Activated T-cell treated with anti-CD3 and anti-CD28 coated beads, Interleukin-2, amount 50 U/mL, for 4 hours (primary cell): ENCODE data around the gene ST6GALNAC6. TPM values are rescaled to one million over a fixed set of nuclear protein-coding genes. Genes with fewer than 3 reads are reported as not detected.

Experiments
- ATAC-seq, 2 donors: fragments of 200-7000 bp; cut with Tn5 transposase; one replicate each; pipeline ENCODE4 v1.10.0; 2021
- DNase-seq: peaks from one replicate; pipeline ENCODE4 v3.0.0-alpha.2; 2020
- H3K27me3 Mint-ChIP-seq: one replicate; pipeline ENCODE4 v1.8.0; 2021; ENCODE audit warnings: low read depth, mixed read lengths
- H3K36me3 Mint-ChIP-seq: one replicate; pipeline ENCODE4 v1.8.0; 2022; ENCODE audit warnings: mixed read lengths; ENCODE audit not compliant: insufficient read depth
- H3K4me1 Mint-ChIP-seq: one replicate; pipeline ENCODE4 v1.8.0; 2021; ENCODE audit warnings: low read depth, mixed read lengths
- H3K4me3 Mint-ChIP-seq: one replicate; pipeline ENCODE4 v1.8.0; 2021; ENCODE audit warnings: mild to moderate bottlenecking, moderate library complexity, mixed read lengths
- H3K9me3 Mint-ChIP-seq: one replicate; pipeline ENCODE4 v1.8.0; 2021; ENCODE audit warnings: mixed read lengths
- total RNA-seq, 3 donors: library from RNA; stranded (reverse); gene quantifications; one replicate each; pipeline ENCODE4 v1.2.1, GENCODE V29; 2021

The ST6GALNAC6 gene
- total RNA-seq, 3 donors from 2014 or later, result 25.9 to 31.5 (median 31.0) TPM

- Mint-ChIP-seq H3K9me3 (no peaks in the 10 kb centered on the region), H3K4me1 (peaks cover 16% of the 10 kb centered on the region), H3K4me3 (peak overlapping the region; percentile 65), H3K36me3 (no peaks in the 10 kb centered on the region), H3K27me3 (peaks cover 7% of the 10 kb centered on the region)
- no peak for DNase-seq
- peak; percentile 2 to 8 for ATAC-seq
Observed at GRCh38 chr9:127926906-127927200, 27.4 kb upstream of the ST6GALNAC6 start.

- peaks cover 7% of the 10 kb centered on the region for H3K27me3 Mint-ChIP-seq
- peaks cover 13% of the 10 kb centered on the region for H3K4me1 Mint-ChIP-seq
- no peaks in the 10 kb centered on the region for H3K36me3 Mint-ChIP-seq
- H3K4me3 Mint-ChIP-seq, result peak overlapping the region; percentile 65
- H3K9me3 Mint-ChIP-seq, result no peaks in the 10 kb centered on the region
- ATAC-seq (no peak), DNase-seq (no peak)
Observed at GRCh38 chr9:127925959-127926905, 26.8 kb upstream of the ST6GALNAC6 start.

GRCh38 chr9:127924736-127925444, 25.5 kb upstream of the ST6GALNAC6 start:
- DNase-seq, result no peak
- Mint-ChIP-seq H3K4me3 (no peak overlapping the region), H3K27me3 (peaks cover 7% of the 10 kb centered on the region), H3K36me3 (no peaks in the 10 kb centered on the region), H3K4me1 (peaks cover 8% of the 10 kb centered on the region), H3K9me3 (no peaks in the 10 kb centered on the region)
- no peak for ATAC-seq

- H3K27me3 Mint-ChIP-seq, result peaks cover 7% of the 10 kb centered on the region
- peaks cover 14% of the 10 kb centered on the region for H3K4me1 Mint-ChIP-seq
- no peaks in the 10 kb centered on the region for H3K36me3 Mint-ChIP-seq
- DNase-seq (no peak), ATAC-seq (no peak)
- no peak overlapping the region for H3K4me3 Mint-ChIP-seq
- H3K9me3 Mint-ChIP-seq, result no peaks in the 10 kb centered on the region
Observed at GRCh38 chr9:127923771-127924170, 24.4 kb upstream of the ST6GALNAC6 start.

- Mint-ChIP-seq H3K4me3 (no peak overlapping the region), H3K27me3 (peaks cover 7% of the 10 kb centered on the region), H3K9me3 (no peaks in the 10 kb centered on the region), H3K4me1 (peaks cover 19% of the 10 kb centered on the region), H3K36me3 (no peaks in the 10 kb centered on the region)
- ATAC-seq (no peak), DNase-seq (no peak)
Observed at GRCh38 chr9:127923046-127923445, 23.6 kb upstream of the ST6GALNAC6 start.

DNA sequence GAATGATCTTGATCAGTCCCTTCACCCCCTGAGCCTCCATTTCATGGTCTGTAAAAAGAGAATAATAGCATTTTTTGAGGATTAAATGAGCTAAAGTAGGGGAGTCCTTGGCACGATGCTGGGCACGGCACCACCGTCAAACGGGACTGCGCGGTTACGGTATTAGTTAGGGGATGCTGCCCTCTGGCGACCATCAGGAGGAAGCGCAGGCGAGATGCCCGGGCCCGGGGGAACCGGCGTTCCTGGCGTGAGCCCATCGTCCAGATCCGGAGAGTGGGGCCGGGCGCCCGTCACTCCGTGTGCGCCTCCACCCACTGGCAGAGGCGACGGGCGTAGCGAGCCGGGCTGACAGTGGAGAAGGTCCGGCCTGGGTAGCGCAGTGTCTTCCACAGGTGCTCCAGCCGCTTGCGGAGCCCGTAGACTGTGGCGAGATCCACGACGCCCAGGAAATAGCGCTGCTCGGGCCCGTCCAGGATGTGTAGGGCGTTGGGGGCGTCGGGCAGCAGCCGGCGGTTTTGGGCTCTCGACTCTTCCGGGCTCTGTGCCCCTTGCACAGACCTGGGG, 22.2 kb upstream of the ST6GALNAC6 start:
- DNase-seq, result peak; percentile 80
- Mint-ChIP-seq H3K27me3 (peaks cover 7% of the 10 kb centered on the region), H3K4me3 (peak overlapping the region; percentile 35), H3K4me1 (peaks cover 28% of the 10 kb centered on the region), H3K9me3 (no peaks in the 10 kb centered on the region), H3K36me3 (no peaks in the 10 kb centered on the region)
- peak; percentile 30 to 32 for ATAC-seq

GRCh38 chr9:127920794-127921193, 21.4 kb upstream of the ST6GALNAC6 start:
- peaks cover 33% of the 10 kb centered on the region for H3K4me1 Mint-ChIP-seq
- no peaks in the 10 kb centered on the region for H3K9me3 Mint-ChIP-seq
- peaks cover 7% of the 10 kb centered on the region for H3K27me3 Mint-ChIP-seq
- no peaks in the 10 kb centered on the region for H3K36me3 Mint-ChIP-seq
- ATAC-seq, result no peak
- H3K4me3 Mint-ChIP-seq, result no peak overlapping the region
- no peak for DNase-seq

DNA sequence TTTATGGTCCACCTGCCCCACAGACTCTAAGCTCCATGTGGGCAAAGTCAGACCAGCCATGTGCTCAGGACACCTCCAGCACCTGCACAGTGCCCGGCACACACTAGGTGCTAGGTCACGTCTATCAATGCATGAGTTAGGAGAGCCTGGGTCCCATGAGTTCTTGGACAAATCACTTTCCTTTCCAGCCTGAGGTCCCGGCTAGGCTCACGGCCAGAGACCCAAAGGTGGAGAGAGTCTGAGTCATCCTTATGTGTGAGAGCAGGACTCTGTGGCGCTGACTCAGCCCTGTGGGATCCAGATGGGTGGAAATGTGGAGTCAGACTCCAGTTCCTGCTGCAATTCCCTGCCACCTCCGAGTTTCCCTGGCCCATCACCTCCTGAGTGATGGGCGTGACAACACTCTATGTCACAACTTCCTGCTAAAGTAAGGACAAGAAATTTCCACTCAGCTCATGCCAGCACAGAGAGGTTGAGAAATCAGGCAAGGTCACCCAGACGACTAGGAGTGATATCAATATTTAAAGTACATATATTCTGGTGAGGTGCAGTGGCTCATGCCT, 19.9 kb upstream of the ST6GALNAC6 start:
- DNase-seq (no peak), ATAC-seq (no peak)
- no peaks in the 10 kb centered on the region for H3K36me3 Mint-ChIP-seq
- no peak overlapping the region for H3K4me3 Mint-ChIP-seq
- no peaks in the 10 kb centered on the region for H3K9me3 Mint-ChIP-seq
- peaks cover 41% of the 10 kb centered on the region for H3K4me1 Mint-ChIP-seq
- peaks cover 2% of the 10 kb centered on the region for H3K27me3 Mint-ChIP-seq

DNA sequence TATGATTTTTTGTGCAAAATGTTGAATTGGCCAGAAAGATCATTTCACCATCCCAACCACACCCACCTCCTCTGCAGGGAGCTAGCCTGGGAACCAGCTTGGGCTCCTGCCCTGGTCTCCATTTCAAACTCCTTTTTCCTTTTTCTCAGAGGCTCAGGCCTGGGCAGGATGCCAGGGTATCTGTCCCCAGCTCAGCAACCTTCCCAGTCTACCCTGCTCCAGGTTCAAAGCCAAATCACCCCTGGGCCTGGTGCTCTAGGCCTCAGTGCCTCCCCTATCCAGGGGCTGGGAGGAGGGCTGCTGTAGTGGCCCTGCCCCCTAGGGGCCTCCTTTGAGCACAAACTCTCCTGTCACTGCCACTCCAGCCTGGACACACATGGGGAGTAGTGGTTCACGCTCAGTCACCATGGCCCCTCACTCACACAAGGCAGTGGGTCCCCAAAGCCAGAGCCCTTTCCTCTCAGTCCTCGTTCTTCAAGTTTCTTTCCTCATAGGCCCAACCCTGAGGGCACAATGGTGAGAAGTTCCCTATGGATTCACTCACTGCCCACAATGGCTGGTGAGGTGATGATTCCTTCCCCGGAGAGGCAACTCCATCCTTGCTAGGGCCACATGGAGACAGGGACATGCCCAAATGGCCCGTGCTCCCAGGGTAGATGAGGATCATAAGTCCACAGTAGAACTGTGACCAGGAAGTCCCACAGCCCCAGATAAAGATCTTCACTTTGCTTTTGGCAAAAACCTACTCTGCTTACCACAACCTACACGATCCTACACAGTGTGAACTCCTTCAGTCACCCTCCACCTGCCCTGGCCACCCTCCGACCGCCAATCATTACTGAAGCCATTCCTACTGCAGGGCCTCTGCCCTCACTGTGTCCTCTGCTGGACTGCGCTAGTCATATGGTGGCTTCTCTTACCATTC, 19.0 kb upstream of the ST6GALNAC6 start:
- DNase-seq, result no peak
- peaks cover 2% of the 10 kb centered on the region for H3K27me3 Mint-ChIP-seq

DNA sequence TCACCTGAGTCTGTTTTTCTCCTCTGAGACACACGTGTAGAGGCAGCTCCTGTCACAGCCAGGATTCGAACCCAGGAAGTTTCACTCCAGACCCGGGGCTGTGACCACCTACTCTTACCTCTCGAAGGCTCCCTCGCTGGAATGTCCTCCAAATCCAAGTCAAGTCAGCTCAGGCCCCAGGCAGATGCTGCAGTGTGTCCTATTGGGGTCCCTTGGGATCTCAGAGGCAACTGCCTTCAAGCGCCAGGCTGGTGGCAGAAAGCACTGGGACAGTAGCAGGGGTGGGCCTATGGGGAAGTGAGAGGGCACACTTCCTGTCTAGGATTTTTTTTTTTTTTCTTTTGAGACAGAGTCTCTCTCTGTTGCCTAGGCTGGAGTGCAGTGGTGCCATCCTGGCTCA, 18.2 kb upstream of the ST6GALNAC6 start:
- H3K27me3 Mint-ChIP-seq, result peaks cover 2% of the 10 kb centered on the region
- DNase-seq, result no peak
- ATAC-seq, result no peak
- peak overlapping the region; percentile 37 for H3K4me3 Mint-ChIP-seq
- no peaks in the 10 kb centered on the region for H3K9me3 Mint-ChIP-seq
- no peaks in the 10 kb centered on the region for H3K36me3 Mint-ChIP-seq
- peaks cover 46% of the 10 kb centered on the region for H3K4me1 Mint-ChIP-seq

More for the DNA sequence above, 19.0 kb upstream of the ST6GALNAC6 start:
- H3K36me3 Mint-ChIP-seq, result no peaks in the 10 kb centered on the region
- H3K4me3 Mint-ChIP-seq, result peak overlapping the region; percentile 45
- ATAC-seq, result no peak
- H3K9me3 Mint-ChIP-seq, result no peaks in the 10 kb centered on the region
- peaks cover 41% of the 10 kb centered on the region for H3K4me1 Mint-ChIP-seq

- Mint-ChIP-seq H3K36me3 (no peaks in the 10 kb centered on the region), H3K4me1 (peaks cover 47% of the 10 kb centered on the region), H3K4me3 (peak within 1 kb of the TSS; percentile 83), H3K27me3 (no peaks in the 10 kb centered on the region), H3K9me3 (no peaks in the 10 kb centered on the region)
- DNase-seq, result peak; percentile 95
- peak; percentile 96 to 98 for ATAC-seq
Observed at GRCh38 chr9:127916720-127917581, 17.5 kb upstream of the ST6GALNAC6 start, which contains the start of gene ST6GALNAC4. ST6GALNAC4 (minus strand) TSS chr9:127917041; CDS start chr9:127916419, 622 bp downstream.

GRCh38 chr9:127915801-127916719, 16.7 kb upstream of the ST6GALNAC6 start:
- Mint-ChIP-seq H3K36me3 (peaks cover 6% of the 10 kb centered on the region), H3K4me3 (peak overlapping the region; percentile 83), H3K4me1 (peaks cover 50% of the 10 kb centered on the region), H3K9me3 (no peaks in the 10 kb centered on the region), H3K27me3 (no peaks in the 10 kb centered on the region)
- DNase-seq, result no peak
- ATAC-seq, result peak in 1 of 2 donors; percentile 2
